IgD-negative memory B cell (primary cell): ENCODE results near the gene FAM107B. TPM values are rescaled to one million over a fixed set of nuclear protein-coding genes. Genes with fewer than 3 reads are reported as not detected.

Experiments
- H3K27ac Mint-ChIP-seq, 3 donors: one replicate each; pipeline ENCODE4 v1.8.0; 2020 to 2022; ENCODE audit warnings: mild to moderate bottlenecking in 3 of 3, mixed read lengths in 3 of 3, moderate library complexity in 1 of 3
- H3K27me3 Mint-ChIP-seq: one replicate; pipeline ENCODE4 v1.8.0; 2021; ENCODE audit warnings: mixed read lengths
- H3K36me3 Mint-ChIP-seq: one replicate; pipeline ENCODE4 v1.8.0; 2020; ENCODE audit warnings: mild to moderate bottlenecking, mixed read lengths
- H3K4me1 Mint-ChIP-seq, 3 donors: one replicate each; pipeline ENCODE4 v1.8.0; 2020 to 2022; ENCODE audit warnings: mixed read lengths in 3 of 3, mild to moderate bottlenecking in 1 of 3
- H3K4me3 Mint-ChIP-seq, 4 donors: one replicate each; pipeline ENCODE4 v1.8.0; 2020 to 2022; ENCODE audit warnings: mild to moderate bottlenecking in 4 of 4, mixed read lengths in 4 of 4, moderate library complexity in 3 of 4
- H3K9me3 Mint-ChIP-seq, 3 donors: one replicate each; pipeline ENCODE4 v1.8.0; 2020 to 2021; ENCODE audit warnings: mixed read lengths in 3 of 3, mild to moderate bottlenecking in 1 of 3
- polyA plus RNA-seq: library from polyadenylated mRNA; unstranded; fragments of 300-500 nt; fragmentation: Illumina TruSeq; gene quantifications from one replicate; pipeline ENCODE4 v1.2.3, GENCODE V29; 2021

Gene FAM107B
- polyA plus RNA-seq, 1 donor from 2014 or later = 113 TPM

GRCh38 chr10:14798636-14799035, 23.9 kb upstream of the FAM107B start:
- Mint-ChIP-seq H3K27me3 (peaks cover 1% of the 10 kb centered on the region), H3K27ac (no peak overlapping the region), H3K36me3 (no peaks in the 10 kb centered on the region), H3K4me1 (peaks cover 25 to 26% (median 26%) of the 10 kb centered on the region in 3 donors), H3K4me3 (no peak overlapping the region), H3K9me3 (no peaks in the 10 kb centered on the region)

GRCh38 chr10:14787938-14788337, 13.2 kb upstream of the FAM107B start:
- H3K4me3 Mint-ChIP-seq = no peak overlapping the region
- H3K36me3 Mint-ChIP-seq = no peaks in the 10 kb centered on the region
- H3K27me3 Mint-ChIP-seq = peaks cover 2% of the 10 kb centered on the region
- H3K27ac Mint-ChIP-seq = no peak overlapping the region
- H3K4me1 Mint-ChIP-seq = peaks cover 0 to under 1% (median 0%) of the 10 kb centered on the region in 3 donors
- peaks cover 4 to 12% (median 8%) of the 10 kb centered on the region in 3 donors for H3K9me3 Mint-ChIP-seq

DNA sequence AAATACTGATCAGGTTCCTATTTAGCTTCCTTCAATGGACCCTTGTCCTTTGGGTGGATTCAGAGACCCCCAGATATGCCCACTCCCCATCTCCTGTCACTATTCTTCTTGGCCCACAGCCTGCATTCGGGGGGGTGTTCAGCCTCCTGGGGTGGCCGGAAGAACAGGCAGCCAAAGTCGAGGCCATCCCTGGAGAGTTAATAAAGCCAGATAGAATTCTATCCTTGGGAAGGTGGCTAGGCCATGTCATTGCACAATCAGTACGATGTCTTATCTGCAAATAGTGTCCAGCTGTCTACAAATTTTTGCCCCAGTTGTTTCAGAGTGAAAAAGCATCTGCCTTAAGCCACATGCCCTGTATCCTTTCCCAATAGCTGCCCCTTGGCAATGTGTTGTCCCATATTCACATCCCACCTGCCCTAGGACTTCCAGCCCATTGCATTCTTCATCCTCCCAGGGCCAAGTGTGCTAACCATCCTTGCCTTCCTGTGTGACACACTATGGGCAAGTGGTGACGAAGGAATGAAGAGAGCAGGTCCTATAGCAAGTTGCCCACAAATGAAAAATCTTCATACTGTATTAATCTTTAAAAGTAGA, 9.9 kb upstream of the FAM107B start:
- Mint-ChIP-seq H3K27ac (no peak overlapping the region), H3K27me3 (no peaks in the 10 kb centered on the region)

GRCh38 chr10:14782691-14783363, 8.1 kb upstream of the FAM107B start:
- Mint-ChIP-seq H3K36me3 (no peaks in the 10 kb centered on the region), H3K4me1 (peaks cover 0 to 4% (median 2%) of the 10 kb centered on the region in 3 donors), H3K27me3 (no peaks in the 10 kb centered on the region), H3K9me3 (peaks cover 0 to 6% (median 2%) of the 10 kb centered on the region in 3 donors), H3K27ac (peak overlapping the region in 1 of 3 donors; percentile 68), H3K4me3 (no peak overlapping the region)

More for the DNA sequence above, 9.9 kb upstream of the FAM107B start:
- H3K9me3 Mint-ChIP-seq = peaks cover 3 to 11% (median 8%) of the 10 kb centered on the region in 3 donors
- H3K36me3 Mint-ChIP-seq = no peaks in the 10 kb centered on the region
- peaks cover 0 to 4% (median 0%) of the 10 kb centered on the region in 3 donors for H3K4me1 Mint-ChIP-seq
- H3K4me3 Mint-ChIP-seq = no peak overlapping the region

DNA sequence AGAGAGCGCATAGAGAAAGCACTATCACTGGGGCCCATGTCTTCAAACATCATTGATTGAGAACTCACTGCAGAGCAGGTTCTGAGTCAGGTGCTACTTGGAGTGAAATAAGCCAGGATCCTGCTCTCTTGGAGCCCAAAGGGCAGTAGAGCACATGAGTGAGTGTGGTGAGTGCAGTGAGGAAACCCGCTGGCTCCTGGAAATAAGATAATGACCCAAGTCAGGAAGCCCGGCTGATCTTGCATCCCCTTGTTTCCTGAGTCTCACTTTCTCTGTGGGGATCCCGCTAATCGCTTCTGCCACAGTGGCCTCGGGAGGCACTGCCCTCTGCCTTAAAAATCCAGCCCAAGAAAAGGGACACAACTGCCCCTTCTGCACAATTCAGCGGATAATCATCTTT, 7.1 kb upstream of the FAM107B start:
- Mint-ChIP-seq H3K4me1 (peaks cover 0 to 5% (median 2%) of the 10 kb centered on the region in 3 donors), H3K36me3 (no peaks in the 10 kb centered on the region), H3K9me3 (peaks cover 0 to 6% (median 2%) of the 10 kb centered on the region in 3 donors), H3K27ac (no peak overlapping the region), H3K27me3 (no peaks in the 10 kb centered on the region), H3K4me3 (no peak overlapping the region)

DNA sequence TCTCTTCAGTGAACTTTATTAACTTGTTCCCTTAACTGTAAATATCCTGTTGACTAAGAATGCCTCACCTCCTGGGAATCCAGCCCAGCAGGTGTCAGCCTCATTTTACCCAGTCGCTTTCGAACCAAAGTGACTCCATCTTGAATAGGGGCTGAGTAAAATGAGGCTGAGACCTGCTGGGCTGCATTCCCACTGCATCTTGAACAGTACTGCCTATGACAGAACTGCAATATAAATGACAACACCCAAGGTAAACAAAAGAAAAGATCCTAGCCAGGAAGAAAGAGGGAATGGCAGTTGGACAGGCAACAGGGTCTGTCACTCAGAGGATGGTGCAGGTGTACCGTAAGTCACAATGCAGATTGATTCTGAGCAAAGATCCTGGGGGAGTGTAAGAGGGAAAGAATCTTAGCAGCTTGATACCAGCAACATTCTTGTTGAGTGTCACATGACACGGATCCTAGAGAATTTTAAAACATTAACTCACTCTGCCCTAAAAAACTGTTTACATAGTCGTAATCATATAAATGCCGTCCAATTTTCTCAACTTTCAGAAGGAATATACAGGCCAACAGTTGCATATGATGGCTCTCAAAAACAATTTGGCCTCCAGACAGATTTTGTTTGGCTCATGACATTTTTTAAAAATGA, 4.4 kb upstream of the FAM107B start:
- Mint-ChIP-seq H3K4me1 (peaks cover 0 to 5% (median 2%) of the 10 kb centered on the region in 3 donors), H3K36me3 (no peaks in the 10 kb centered on the region), H3K4me3 (no peak overlapping the region), H3K9me3 (no peaks in the 10 kb centered on the region), H3K27me3 (no peaks in the 10 kb centered on the region), H3K27ac (no peak overlapping the region)

- Mint-ChIP-seq H3K27me3 (no peaks in the 10 kb centered on the region), H3K9me3 (no peaks in the 10 kb centered on the region), H3K36me3 (no peaks in the 10 kb centered on the region), H3K27ac (no peak overlapping the region), H3K4me1 (peaks cover 0 to 2% (median 1%) of the 10 kb centered on the region in 3 donors), H3K4me3 (no peak overlapping the region)
Observed at GRCh38 chr10:14776546-14776945, 1.8 kb upstream of the FAM107B start.

DNA sequence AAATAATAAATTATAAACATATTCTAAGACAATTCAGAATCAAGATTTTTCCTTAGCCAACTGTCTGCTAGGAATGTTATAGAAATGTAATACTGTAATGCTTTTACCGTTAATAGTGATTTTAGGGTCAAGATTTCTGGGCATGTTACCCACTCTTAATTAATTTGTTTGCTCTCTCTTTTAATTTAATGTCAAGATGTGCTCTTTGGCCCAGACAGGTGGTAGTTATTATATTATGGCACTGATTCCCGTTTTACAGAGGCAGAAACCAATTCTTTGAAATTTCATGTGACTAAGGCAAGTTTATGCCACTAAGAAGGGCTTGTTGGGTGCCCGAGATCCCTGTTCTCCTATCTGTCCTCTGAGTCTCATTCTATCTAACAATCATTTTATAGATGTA, 959 bp upstream of the FAM107B start:
- no peaks in the 10 kb centered on the region for H3K27me3 Mint-ChIP-seq
- peaks cover 0 to 2% (median 1%) of the 10 kb centered on the region in 3 donors for H3K4me1 Mint-ChIP-seq
- no peak overlapping the region for H3K27ac Mint-ChIP-seq
- H3K9me3 Mint-ChIP-seq = no peaks in the 10 kb centered on the region
- no peaks in the 10 kb centered on the region for H3K36me3 Mint-ChIP-seq
- H3K4me3 Mint-ChIP-seq = no peak overlapping the region

- Mint-ChIP-seq H3K9me3 (no peaks in the 10 kb centered on the region), H3K36me3 (no peaks in the 10 kb centered on the region), H3K4me3 (no peak overlapping the region), H3K4me1 (peaks cover 0 to 2% (median 1%) of the 10 kb centered on the region in 3 donors), H3K27me3 (no peaks in the 10 kb centered on the region), H3K27ac (no peak overlapping the region)
Observed at GRCh38 chr10:14774214-14774580, 500 bp downstream of the FAM107B start.

DNA sequence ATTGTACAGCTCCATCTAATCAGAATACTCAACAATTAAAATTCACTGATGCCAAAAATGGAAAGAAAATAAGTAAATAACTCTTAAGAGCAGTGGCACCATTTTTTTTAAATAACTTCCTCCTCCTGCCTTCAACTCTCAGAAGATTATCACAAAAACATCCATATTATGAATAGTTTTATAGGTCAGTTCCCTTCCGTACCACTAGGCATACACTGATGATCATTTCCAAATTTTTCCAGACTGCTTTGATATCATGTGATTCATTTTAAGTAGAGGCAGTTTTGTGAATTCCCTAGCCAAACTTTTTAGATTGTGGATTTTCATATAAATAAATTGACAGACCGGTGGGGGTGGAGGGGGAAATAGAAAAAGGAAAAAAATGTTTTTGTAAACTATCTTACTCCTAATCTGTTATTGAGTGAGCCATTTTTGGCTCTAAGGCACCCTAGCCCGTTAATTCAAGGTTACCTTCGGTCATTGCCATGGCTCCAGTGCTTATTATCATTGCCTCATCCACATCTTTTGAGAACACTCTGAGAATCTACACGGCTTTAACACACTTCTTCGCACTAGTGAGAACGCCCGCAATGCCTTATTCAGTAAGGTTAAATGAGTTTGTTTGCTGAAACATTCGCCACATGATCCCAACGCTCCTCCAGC, 1.0 kb downstream of the FAM107B start:
- Mint-ChIP-seq H3K27ac (no peak overlapping the region), H3K4me1 (peaks cover 0 to 2% (median 1%) of the 10 kb centered on the region in 3 donors), H3K4me3 (no peak overlapping the region), H3K27me3 (no peaks in the 10 kb centered on the region), H3K9me3 (no peaks in the 10 kb centered on the region), H3K36me3 (no peaks in the 10 kb centered on the region)

- peaks cover 4 to 5% (median 4%) of the 10 kb centered on the region in 3 donors for H3K4me1 Mint-ChIP-seq
- H3K4me3 Mint-ChIP-seq = no peak overlapping the region
- no peaks in the 10 kb centered on the region for H3K27me3 Mint-ChIP-seq
- no peak overlapping the region for H3K27ac Mint-ChIP-seq
- H3K36me3 Mint-ChIP-seq = no peaks in the 10 kb centered on the region
- H3K9me3 Mint-ChIP-seq = no peaks in the 10 kb centered on the region
Observed at GRCh38 chr10:14772399-14772798, 2.3 kb downstream of the FAM107B start.

- Mint-ChIP-seq H3K9me3 (no peaks in the 10 kb centered on the region), H3K36me3 (no peaks in the 10 kb centered on the region), H3K27ac (no peak overlapping the region), H3K27me3 (peaks cover 2% of the 10 kb centered on the region), H3K4me1 (peaks cover 5 to 9% (median 6%) of the 10 kb centered on the region in 3 donors), H3K4me3 (no peak overlapping the region)
Observed at GRCh38 chr10:14770927-14771326, 3.8 kb downstream of the FAM107B start.

GRCh38 chr10:14761372-14761771, 13.3 kb downstream of the FAM107B start:
- Mint-ChIP-seq H3K9me3 (no peaks in the 10 kb centered on the region), H3K4me1 (peaks cover 13 to 28% (median 18%) of the 10 kb centered on the region in 3 donors), H3K4me3 (peak overlapping the region in 1 of 4 donors; percentile 81), H3K27ac (peak overlapping the region in 2 of 3 donors; percentile 1 to 34), H3K27me3 (no peaks in the 10 kb centered on the region), H3K36me3 (no peaks in the 10 kb centered on the region)

GRCh38 chr10:14758994-14759664, 15.6 kb downstream of the FAM107B start:
- Mint-ChIP-seq H3K27ac (no peak overlapping the region), H3K4me1 (peaks cover 12 to 28% (median 16%) of the 10 kb centered on the region in 3 donors), H3K9me3 (no peaks in the 10 kb centered on the region), H3K36me3 (no peaks in the 10 kb centered on the region), H3K4me3 (peak overlapping the region in 1 of 4 donors; percentile 83), H3K27me3 (no peaks in the 10 kb centered on the region)
